Muscle of arm (tissue), 12 donors: Measurements from ENCODE around the gene SCIN. TPM values are rescaled to one million over a fixed set of nuclear protein-coding genes. Genes with fewer than 3 reads are reported as not detected.
"Not testable (repeated sequence)": the region's sequence is repeated elsewhere in the genome, so short reads cannot be mapped to it uniquely, and the experiment has no call there.

ENCODE experiments used
- DNase-seq: peaks from one replicate; pipeline ENCODE4 v3.0.0-alpha.2; 2013
- polyA plus RNA-seq, 12 donors: library from polyadenylated mRNA; unstranded; fragments of 120-200 nt; gene quantifications; one replicate each; pipeline ENCODE4 v1.2.1, GENCODE V29; 2013; ENCODE audit not compliant: insufficient read length in 12 of 12

Gene SCIN
- polyA plus RNA-seq, 12 donors = 0.29 to 0.95 (median 0.68) TPM; not detected in 2

GRCh38 chr7:12647364-12648219 lies 77.1 kb downstream of the SCIN start:
- DNase-seq = no peak

- no peak for DNase-seq
These were observed 78.3 kb downstream of the SCIN start for GRCh38 chr7:12648704-12649261.

- DNase-seq = no peak
These were observed 78.8 kb downstream of the SCIN start for GRCh38 chr7:12649348-12649747.

GRCh38 chr7:12650080-12650479 lies 79.6 kb downstream of the SCIN start:
- DNase-seq = no peak

- DNase-seq = no peak
These were observed 82.6 kb downstream of the SCIN start for GRCh38 chr7:12653110-12653509.

- no peak for DNase-seq
These were observed 83.0 kb downstream of the SCIN start for GRCh38 chr7:12653518-12653917.

- DNase-seq = no peak
These were observed 84.6 kb downstream of the SCIN start for GRCh38 chr7:12655161-12655560.

- DNase-seq = not testable (repeated sequence)
These were observed 89.9 kb downstream of the SCIN start for GRCh38 chr7:12660423-12660822.

GRCh38 chr7:12660986-12661385 lies 90.5 kb downstream of the SCIN start:
- not testable (repeated sequence) for DNase-seq

- DNase-seq = no peak
These were observed 91.1 kb downstream of the SCIN start for GRCh38 chr7:12661581-12661980.

GRCh38 chr7:12670000-12670729 lies 99.6 kb downstream of the SCIN start:
- no peak for DNase-seq

- DNase-seq = no peak
These were observed 100.4 kb downstream of the SCIN start for GRCh38 chr7:12670743-12671520.

- DNase-seq = not testable (repeated sequence)
These were observed 102.9 kb downstream of the SCIN start for GRCh38 chr7:12673436-12673835.

GRCh38 chr7:12674053-12674452 lies 103.5 kb downstream of the SCIN start:
- DNase-seq = no peak

GRCh38 chr7:12674861-12675260 lies 104.3 kb downstream of the SCIN start:
- no peak for DNase-seq

GRCh38 chr7:12683678-12684585 lies 113.4 kb downstream of the SCIN start:
- DNase-seq = no peak

GRCh38 chr7:12684733-12685132 lies 114.2 kb downstream of the SCIN start:
- DNase-seq = no peak

- DNase-seq = no peak
These were observed 115.0 kb downstream of the SCIN start for GRCh38 chr7:12685550-12685949.

GRCh38 chr7:12686234-12686890 lies 115.8 kb downstream of the SCIN start:
- peak; percentile 86 for DNase-seq
